CD4-positive, alpha-beta T cell treated with Interleukin-6 at 100 ng/mL for 8 hours (primary cell): ENCODE results near the gene TMEM95.
A peak's percentile ranks its signal among the peaks of the same experiment; 100 is the strongest.

Source experiments
- DNase-seq: peaks from one replicate; pipeline ENCODE4 v3.0.0-alpha.2; 2020; ENCODE audit warnings: mixed read lengths, low spot score

TMEM95 gene

GRCh38 chr17:7355053-7355452 is at the start of gene TMEM95:
Gene TMEM95, plus strand, starts transcription at chr17:7355156. Its CDS starts 49 bp downstream, at chr17:7355205.
- no peak for DNase-seq

GRCh38 chr17:7306911-7307685 is 47.9 kb upstream of the TMEM95 start, which contains the start of gene EIF5A:
Gene EIF5A, plus strand, starts transcription at chr17:7307628. Its CDS starts 2,008 bp downstream, at chr17:7309636.
- DNase-seq = peak; percentile 100

GRCh38 chr17:7307686-7308624 is 47.0 kb upstream of the TMEM95 start:
- DNase-seq = peak; percentile 20

GRCh38 chr17:7308625-7309433 is 46.1 kb upstream of the TMEM95 start:
- DNase-seq = peak; percentile 91

GRCh38 chr17:7309628-7310027 is 45.3 kb upstream of the TMEM95 start:
- no peak for DNase-seq

GRCh38 chr17:7311110-7311705 is 43.7 kb upstream of the TMEM95 start:
- no peak for DNase-seq

- no peak for DNase-seq
These were observed 42.4 kb upstream of the TMEM95 start for GRCh38 chr17:7312432-7313087.

GRCh38 chr17:7313088-7313889 is 41.7 kb upstream of the TMEM95 start:
- no peak for DNase-seq

GRCh38 chr17:7313890-7314718 is 40.9 kb upstream of the TMEM95 start:
- no peak for DNase-seq

GRCh38 chr17:7314719-7315569 is 40.0 kb upstream of the TMEM95 start, which contains the start of gene GPS2:
Gene GPS2, minus strand, starts transcription at chr17:7315360. Its CDS starts 308 bp downstream, at chr17:7315052.
- peak; percentile 91 for DNase-seq

- no peak for DNase-seq
These were observed 39.3 kb upstream of the TMEM95 start for GRCh38 chr17:7315570-7316235.

- DNase-seq = no peak
These were observed 37.7 kb upstream of the TMEM95 start for GRCh38 chr17:7317161-7317803.

- DNase-seq = no peak
These were observed 36.7 kb upstream of the TMEM95 start for GRCh38 chr17:7318121-7318860.

GRCh38 chr17:7321466-7321865 is 33.5 kb upstream of the TMEM95 start:
- DNase-seq = no peak

GRCh38 chr17:7322520-7323194 is 32.3 kb upstream of the TMEM95 start:
- DNase-seq = no peak
